Memory B cell (primary cell): ENCODE results near the gene HOXD8.

Experiments
- ATAC-seq: fragments of 150-1000 bp; cut with Tn5 transposase; 2 replicates; pipeline ENCODE4 v1.10.0; 2021; ENCODE audit warnings: low read depth, mild to moderate bottlenecking, moderate library complexity
- DNase-seq, 2 donors: peaks; one replicate each; pipeline ENCODE4 v3.0.0; 2022; ENCODE audit warnings: low spot score in 2 of 2
- H3K27ac Mint-ChIP-seq: one replicate; pipeline ENCODE4 v1.8.0; 2022; ENCODE audit warnings: mild to moderate bottlenecking, moderate library complexity, mixed read lengths
- H3K27me3 Mint-ChIP-seq: one replicate; pipeline ENCODE4 v1.8.0; 2022; ENCODE audit warnings: mixed read lengths
- H3K36me3 Mint-ChIP-seq: one replicate; pipeline ENCODE4 v1.8.0; 2022; ENCODE audit warnings: mild to moderate bottlenecking, mixed read lengths
- H3K4me1 Mint-ChIP-seq: one replicate; pipeline ENCODE4 v1.8.0; 2022; ENCODE audit warnings: mixed read lengths
- H3K4me3 Mint-ChIP-seq: one replicate; pipeline ENCODE4 v1.8.0; 2022; ENCODE audit warnings: mild to moderate bottlenecking, moderate library complexity, mixed read lengths
- H3K9me3 Mint-ChIP-seq: one replicate; pipeline ENCODE4 v1.8.0; 2022; ENCODE audit warnings: mixed read lengths

The HOXD8 gene

DNA sequence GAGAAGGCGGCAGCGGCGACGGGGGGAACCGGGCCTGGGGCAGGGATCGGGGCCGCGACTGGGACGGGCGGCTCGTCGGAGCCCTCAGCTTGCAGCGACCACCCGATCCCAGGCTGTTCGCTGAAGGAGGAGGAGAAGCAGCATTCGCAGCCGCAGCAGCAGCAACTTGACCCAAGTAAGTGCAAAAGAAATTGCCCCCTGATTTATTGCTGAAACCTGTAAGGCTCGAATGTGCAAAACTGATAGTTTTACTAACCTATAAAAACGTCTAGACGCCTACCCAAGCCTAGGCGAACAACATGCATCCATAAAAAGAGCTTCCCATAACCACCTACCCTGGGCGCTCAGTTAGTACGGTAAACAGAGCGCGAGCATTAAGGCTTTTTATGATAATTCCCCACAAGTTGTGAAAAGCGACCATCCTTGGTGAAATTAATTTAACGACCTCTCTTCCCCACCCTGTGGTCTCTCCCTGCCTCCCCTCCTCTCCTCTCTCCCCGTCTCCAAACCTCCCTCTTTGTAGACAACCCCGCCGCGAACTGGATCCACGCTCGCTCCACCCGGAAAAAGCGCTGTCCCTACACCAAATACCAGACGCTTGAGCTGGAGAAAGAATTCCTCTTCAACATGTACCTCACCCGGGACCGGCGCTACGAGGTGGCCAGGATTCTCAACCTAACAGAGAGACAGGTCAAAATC, 5.9 kb upstream of the HOXD8 start:
- H3K9me3 Mint-ChIP-seq, result no peaks in the 10 kb centered on the region
- H3K4me1 Mint-ChIP-seq, result peaks cover 2% of the 10 kb centered on the region
- no peak overlapping the region for H3K27ac Mint-ChIP-seq
- H3K4me3 Mint-ChIP-seq, result no peak overlapping the region
- ATAC-seq, result no peak
- no peaks in the 10 kb centered on the region for H3K36me3 Mint-ChIP-seq
- peaks cover 36% of the 10 kb centered on the region for H3K27me3 Mint-ChIP-seq
- no peak for DNase-seq

GRCh38 chr2:176124110-176124946, 5.2 kb upstream of the HOXD8 start:
- Mint-ChIP-seq H3K27me3 (peaks cover 34% of the 10 kb centered on the region), H3K36me3 (no peaks in the 10 kb centered on the region), H3K9me3 (no peaks in the 10 kb centered on the region), H3K4me1 (peaks cover 2% of the 10 kb centered on the region), H3K27ac (peak overlapping the region; percentile 24), H3K4me3 (no peak overlapping the region)
- no peak for DNase-seq
- no peak for ATAC-seq

DNA sequence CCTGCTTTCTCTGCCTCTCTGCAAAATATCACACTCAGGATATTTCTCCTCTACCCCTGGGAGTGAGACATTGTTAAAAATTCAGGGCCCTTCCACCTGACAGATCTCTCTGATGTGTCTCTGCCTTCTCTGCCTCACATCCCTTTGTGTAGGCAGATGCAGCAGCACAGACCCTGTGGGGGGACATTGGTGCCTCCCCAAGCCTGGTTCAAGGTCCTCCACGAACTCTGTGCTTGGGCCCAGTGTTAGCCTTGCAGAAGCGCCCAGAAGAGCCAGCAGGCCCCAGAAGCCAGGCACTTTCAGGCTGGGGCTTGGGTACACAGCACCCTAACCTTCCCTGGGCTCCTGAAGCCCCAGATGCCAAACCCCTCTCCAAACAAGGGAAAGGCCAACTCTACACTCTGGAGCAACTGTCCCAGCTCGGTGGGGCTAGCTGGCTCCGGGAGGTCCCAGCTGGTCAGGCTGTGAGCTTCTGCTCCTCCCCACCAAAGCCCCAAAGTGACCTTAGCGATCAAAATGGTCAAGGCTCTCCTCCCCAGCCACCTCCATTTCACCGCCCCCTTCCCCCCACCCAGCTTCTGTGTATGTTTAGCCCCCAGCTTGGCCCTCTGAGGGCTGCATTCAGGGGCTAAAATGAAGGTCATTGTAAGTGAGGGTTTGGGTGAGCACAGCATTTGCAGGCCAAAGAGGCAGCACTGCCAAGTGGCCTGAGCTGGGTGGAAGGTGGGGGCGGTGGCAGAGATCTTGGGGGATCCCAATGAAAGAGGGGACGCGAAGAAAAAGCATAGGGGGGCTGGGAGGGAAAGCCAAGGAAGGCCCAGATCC, 4.3 kb upstream of the HOXD8 start:
- Mint-ChIP-seq H3K27me3 (peaks cover 27% of the 10 kb centered on the region), H3K4me1 (peaks cover 2% of the 10 kb centered on the region), H3K4me3 (no peak overlapping the region), H3K27ac (peak overlapping the region; percentile 24), H3K9me3 (no peaks in the 10 kb centered on the region), H3K36me3 (no peaks in the 10 kb centered on the region)
- no peak for ATAC-seq
- no peak for DNase-seq

GRCh38 chr2:176125772-176126054, 3.8 kb upstream of the HOXD8 start:
- H3K27ac Mint-ChIP-seq, result no peak overlapping the region

DNA sequence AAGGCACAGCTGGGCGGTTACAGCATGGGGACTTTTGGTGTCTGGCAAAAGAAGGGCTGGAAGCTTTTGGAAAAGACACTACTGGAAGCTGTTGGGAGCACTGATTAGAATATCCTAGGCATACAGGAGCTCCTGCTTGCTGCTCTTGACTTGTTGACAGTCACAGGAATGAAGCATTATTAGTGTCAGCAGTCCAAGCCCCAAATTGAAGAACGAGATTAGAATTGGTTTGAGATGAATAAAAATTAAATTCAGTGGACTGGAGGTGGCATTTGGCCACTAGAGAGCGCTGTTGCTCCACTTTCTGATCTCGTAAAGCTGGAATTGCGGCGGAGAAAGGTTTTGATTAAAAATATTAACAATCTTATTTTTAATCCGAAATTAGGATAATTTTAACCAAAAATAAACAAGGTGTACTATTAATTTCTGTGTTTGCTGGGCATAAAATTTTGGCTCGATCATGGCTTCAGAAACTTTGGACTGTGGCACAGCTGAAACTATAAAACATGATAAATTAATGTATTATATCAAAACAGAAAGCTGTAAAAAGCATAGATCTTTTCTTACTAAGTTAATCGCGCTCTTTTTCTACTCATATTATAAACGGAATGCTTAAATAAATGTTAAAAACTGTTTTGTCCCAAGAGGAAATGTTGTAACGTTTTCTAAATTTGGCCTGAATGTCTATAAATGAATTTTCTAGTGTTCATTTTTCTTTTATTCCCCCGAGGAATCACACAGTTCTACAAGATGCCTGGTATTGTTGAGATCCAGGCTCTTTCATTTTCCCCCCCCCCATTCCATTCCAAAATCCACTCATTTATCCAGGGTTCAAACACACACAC, 2.4 kb upstream of the HOXD8 start:
- ATAC-seq (peak; percentile 37), DNase-seq (peak; percentile 66 to 74)
- Mint-ChIP-seq H3K9me3 (no peaks in the 10 kb centered on the region), H3K27ac (peak overlapping the region; percentile 78), H3K27me3 (peaks cover 30% of the 10 kb centered on the region), H3K36me3 (peaks cover 2% of the 10 kb centered on the region), H3K4me1 (peaks cover 2% of the 10 kb centered on the region), H3K4me3 (no peak overlapping the region)

More at GRCh38 chr2:176125772-176126054, 3.8 kb upstream of the HOXD8 start:
- Mint-ChIP-seq H3K4me3 (no peak overlapping the region), H3K36me3 (no peaks in the 10 kb centered on the region), H3K9me3 (no peaks in the 10 kb centered on the region), H3K4me1 (peaks cover 2% of the 10 kb centered on the region), H3K27me3 (peaks cover 24% of the 10 kb centered on the region)
- DNase-seq (no peak), ATAC-seq (no peak)

GRCh38 chr2:176127774-176128072, 1.8 kb upstream of the HOXD8 start:
- no peak overlapping the region for H3K4me3 Mint-ChIP-seq
- H3K36me3 Mint-ChIP-seq, result peaks cover 2% of the 10 kb centered on the region
- peaks cover 5% of the 10 kb centered on the region for H3K4me1 Mint-ChIP-seq
- H3K9me3 Mint-ChIP-seq, result no peaks in the 10 kb centered on the region
- ATAC-seq, result no peak
- no peak for DNase-seq
- peaks cover 34% of the 10 kb centered on the region for H3K27me3 Mint-ChIP-seq
- peak overlapping the region; percentile 78 for H3K27ac Mint-ChIP-seq

DNA sequence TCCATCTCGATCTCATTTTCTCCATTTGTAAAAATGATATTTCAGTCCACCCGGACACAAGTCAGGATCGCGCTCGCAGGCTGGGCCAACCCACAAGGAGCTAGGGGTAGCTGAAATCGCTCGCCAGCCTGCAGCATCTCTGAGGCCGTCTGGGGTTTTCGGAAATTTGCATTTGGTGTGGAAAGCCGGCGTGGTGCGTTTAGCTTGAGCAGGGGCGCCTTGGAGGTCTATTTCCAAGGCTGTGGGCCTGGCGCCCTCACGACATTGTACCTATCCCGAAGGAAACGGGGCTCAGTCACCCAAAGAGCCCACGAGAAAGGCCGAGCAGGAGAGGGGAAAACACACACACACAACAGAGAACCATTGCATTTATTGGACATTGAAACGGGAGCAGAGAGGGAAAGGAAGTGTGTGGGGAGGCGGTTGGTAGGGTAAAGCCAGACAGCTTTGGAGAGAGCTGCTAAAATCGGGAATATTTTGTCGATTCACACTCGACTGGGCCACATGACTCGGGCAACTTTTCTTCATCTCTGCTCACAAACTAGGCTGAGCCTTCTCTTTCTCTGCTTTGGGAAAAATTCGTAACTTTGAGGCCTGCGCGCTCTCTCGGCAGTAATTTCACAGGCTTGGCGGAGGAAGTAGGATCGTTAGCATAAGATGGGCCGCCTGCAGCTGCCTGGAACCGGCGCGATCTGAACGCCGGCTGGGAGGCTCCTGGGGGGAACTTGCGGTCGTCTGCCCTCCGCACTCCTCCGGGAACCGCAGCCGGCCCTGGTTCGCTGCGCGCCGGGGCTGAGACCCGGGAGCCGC, 1.1 kb upstream of the HOXD8 start:
- Mint-ChIP-seq H3K9me3 (no peaks in the 10 kb centered on the region), H3K4me3 (no peak overlapping the region), H3K4me1 (peaks cover 5% of the 10 kb centered on the region), H3K27me3 (peaks cover 35% of the 10 kb centered on the region), H3K36me3 (peaks cover 2% of the 10 kb centered on the region), H3K27ac (peak overlapping the region; percentile 78)
- no peak for ATAC-seq
- no peak for DNase-seq

GRCh38 chr2:176129813-176130146, 275 bp downstream of the HOXD8 start:
- no peak for ATAC-seq
- Mint-ChIP-seq H3K9me3 (no peaks in the 10 kb centered on the region), H3K27me3 (peaks cover 31% of the 10 kb centered on the region), H3K36me3 (peaks cover 2% of the 10 kb centered on the region), H3K4me3 (no peak overlapping the region), H3K4me1 (peaks cover 5% of the 10 kb centered on the region), H3K27ac (no peak overlapping the region)
- no peak for DNase-seq

DNA sequence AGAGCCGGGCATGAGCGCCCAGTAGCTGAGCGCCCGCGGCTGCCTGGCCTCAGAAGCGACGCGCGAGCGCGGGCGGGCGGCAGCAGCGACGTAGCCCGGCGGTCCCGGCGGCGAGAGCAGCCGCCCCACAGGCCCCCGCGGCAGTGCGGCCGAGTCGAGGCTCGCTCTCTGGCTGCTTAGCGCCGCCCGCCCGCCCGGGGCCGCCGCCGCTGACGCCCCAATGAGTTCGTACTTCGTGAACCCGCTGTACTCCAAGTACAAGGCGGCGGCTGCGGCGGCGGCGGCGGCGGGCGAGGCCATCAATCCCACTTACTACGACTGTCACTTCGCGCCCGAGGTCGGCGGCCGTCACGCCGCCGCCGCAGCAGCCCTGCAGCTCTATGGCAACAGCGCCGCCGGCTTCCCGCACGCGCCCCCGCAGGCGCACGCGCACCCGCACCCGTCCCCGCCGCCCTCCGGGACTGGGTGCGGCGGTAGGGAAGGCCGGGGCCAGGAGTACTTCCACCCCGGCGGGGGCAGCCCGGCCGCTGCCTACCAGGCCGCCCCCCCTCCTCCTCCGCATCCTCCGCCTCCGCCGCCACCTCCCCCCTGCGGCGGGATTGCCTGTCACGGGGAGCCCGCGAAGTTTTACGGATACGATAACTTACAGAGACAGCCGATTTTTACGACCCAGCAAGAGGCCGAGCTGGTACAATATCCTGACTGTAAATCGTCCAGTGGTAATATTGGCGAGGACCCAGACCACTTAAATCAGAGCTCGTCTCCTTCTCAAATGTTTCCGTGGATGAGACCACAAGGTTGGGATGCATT, 847 bp downstream of the HOXD8 start:
- Mint-ChIP-seq H3K9me3 (no peaks in the 10 kb centered on the region), H3K4me1 (peaks cover 5% of the 10 kb centered on the region), H3K36me3 (peaks cover 2% of the 10 kb centered on the region), H3K4me3 (peak overlapping the region; percentile 29), H3K27ac (peak overlapping the region; percentile 87), H3K27me3 (peaks cover 29% of the 10 kb centered on the region)
- ATAC-seq (no peak), DNase-seq (no peak)

- peaks cover 12% of the 10 kb centered on the region for H3K4me1 Mint-ChIP-seq
- peaks cover 34% of the 10 kb centered on the region for H3K27me3 Mint-ChIP-seq
- peaks cover 2% of the 10 kb centered on the region for H3K9me3 Mint-ChIP-seq
- DNase-seq (no peak), ATAC-seq (no peak)
- peaks cover 2% of the 10 kb centered on the region for H3K36me3 Mint-ChIP-seq
- H3K27ac Mint-ChIP-seq, result peak overlapping the region; percentile 87
- no peak overlapping the region for H3K4me3 Mint-ChIP-seq
Observed at GRCh38 chr2:176130957-176131847, 1.7 kb downstream of the HOXD8 start.

- DNase-seq (no peak), ATAC-seq (no peak)
- Mint-ChIP-seq H3K4me1 (peaks cover 12% of the 10 kb centered on the region), H3K9me3 (peaks cover 2% of the 10 kb centered on the region), H3K27ac (no peak overlapping the region), H3K4me3 (no peak overlapping the region), H3K27me3 (peaks cover 36% of the 10 kb centered on the region), H3K36me3 (peaks cover 2% of the 10 kb centered on the region)
Observed at GRCh38 chr2:176131848-176132158, 2.3 kb downstream of the HOXD8 start.
